Ishikawa (cell line): ENCODE data around the gene TSHZ3.

Experiments
- CEBPB ChIP-seq: IDR thresholded peaks from 2 replicates; pipeline ENCODE4 v1.6.1; 2012
- CREB1 ChIP-seq: IDR thresholded peaks from 2 replicates; pipeline ENCODE4 v1.6.1; 2012; ENCODE audit warnings: low read depth
- EGR1 ChIP-seq: IDR thresholded peaks from 2 replicates; pipeline ENCODE4 v1.6.1; 2012
- EP300 ChIP-seq: IDR thresholded peaks from 2 replicates; pipeline ENCODE4 v1.6.1; 2012; ENCODE audit warnings: borderline replicate concordance
- FOXM1 ChIP-seq: IDR thresholded peaks from 2 replicates; pipeline ENCODE4 v1.6.1; 2012; ENCODE audit warnings: low read depth, borderline replicate concordance
- NFIC ChIP-seq: IDR thresholded peaks from 2 replicates; pipeline ENCODE4 v1.6.1; 2012
- RAD21 ChIP-seq: IDR thresholded peaks from 2 replicates; pipeline ENCODE4 v1.6.1; 2012; ENCODE audit warnings: low read depth
- TAF1 ChIP-seq: IDR thresholded peaks from 2 replicates; pipeline ENCODE4 v1.6.1; 2012; ENCODE audit warnings: low read depth, mild to moderate bottlenecking
- TCF12 ChIP-seq: IDR thresholded peaks from 2 replicates; pipeline ENCODE4 v1.6.1; 2012; ENCODE audit warnings: low read depth
- TEAD4 ChIP-seq: IDR thresholded peaks from 2 replicates; pipeline ENCODE4 v1.6.1; 2012
- YY1 ChIP-seq: IDR thresholded peaks from 2 replicates; pipeline ENCODE4 v1.6.1; 2012; ENCODE audit warnings: low read depth
- ZBTB7A ChIP-seq: IDR thresholded peaks from 2 replicates; pipeline ENCODE4 v1.6.1; 2012; ENCODE audit warnings: low read depth
- TF ChIP-seq, protein P1 (sequence below): IDR thresholded peaks from 2 replicates; pipeline ENCODE4 v1.6.1; 2012
- TF ChIP-seq, protein P2 (sequence below): IDR thresholded peaks from 2 replicates; pipeline ENCODE4 v1.6.1; 2012; ENCODE audit warnings: low read depth, mild to moderate bottlenecking
- TF ChIP-seq, protein P3 (sequence below): IDR thresholded peaks from 2 replicates; pipeline ENCODE4 v1.6.1; 2012

TSHZ3 gene

DNA sequence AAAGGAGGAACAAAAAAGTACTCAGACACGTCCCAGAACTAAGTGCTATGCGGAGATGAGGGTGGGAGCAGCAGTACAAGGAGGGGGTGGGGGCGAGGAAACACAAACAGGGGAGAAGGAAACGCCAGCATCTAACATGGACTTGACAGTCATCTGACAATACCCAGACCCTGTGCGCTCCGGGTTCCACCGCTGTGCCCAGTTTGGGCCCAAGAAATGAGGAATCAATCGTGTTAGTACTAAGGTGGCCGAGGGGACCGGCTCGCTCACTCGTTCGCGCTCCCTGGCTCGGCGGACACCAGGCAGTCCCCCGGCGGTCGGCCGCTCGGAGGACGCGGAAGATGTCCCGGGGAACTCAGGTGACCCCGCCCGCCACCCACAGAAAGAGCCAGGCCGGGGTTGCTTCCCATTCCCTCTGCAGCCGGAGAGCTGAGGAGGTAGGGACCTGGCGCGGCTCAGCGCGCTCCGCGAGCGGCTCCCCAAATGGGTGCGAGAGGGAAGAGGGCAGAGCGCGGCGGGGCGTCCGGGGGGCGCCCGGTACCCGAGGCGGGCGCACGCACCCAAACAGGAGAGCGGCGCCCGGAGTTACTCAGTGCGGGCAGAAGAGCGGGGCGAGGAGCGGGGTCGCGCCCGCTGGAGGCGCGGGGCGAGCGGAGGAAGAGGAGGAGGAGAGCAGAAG lies 616 bp downstream of the TSHZ3 start:
- TF ChIP-seq CREB1 (no peak), EP300 (no peak), TCF12 (no peak), YY1 (no peak), NFIC (no peak), EGR1 (no peak), FOXM1 (no peak), CEBPB (no peak), TEAD4 (no peak), ZBTB7A (no peak), RAD21 (no peak), TAF1 (no peak)
- TF ChIP-seq, protein P1, sequence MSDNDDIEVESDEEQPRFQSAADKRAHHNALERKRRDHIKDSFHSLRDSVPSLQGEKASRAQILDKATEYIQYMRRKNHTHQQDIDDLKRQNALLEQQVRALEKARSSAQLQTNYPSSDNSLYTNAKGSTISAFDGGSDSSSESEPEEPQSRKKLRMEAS, result no peak
- TF ChIP-seq, protein P2, sequence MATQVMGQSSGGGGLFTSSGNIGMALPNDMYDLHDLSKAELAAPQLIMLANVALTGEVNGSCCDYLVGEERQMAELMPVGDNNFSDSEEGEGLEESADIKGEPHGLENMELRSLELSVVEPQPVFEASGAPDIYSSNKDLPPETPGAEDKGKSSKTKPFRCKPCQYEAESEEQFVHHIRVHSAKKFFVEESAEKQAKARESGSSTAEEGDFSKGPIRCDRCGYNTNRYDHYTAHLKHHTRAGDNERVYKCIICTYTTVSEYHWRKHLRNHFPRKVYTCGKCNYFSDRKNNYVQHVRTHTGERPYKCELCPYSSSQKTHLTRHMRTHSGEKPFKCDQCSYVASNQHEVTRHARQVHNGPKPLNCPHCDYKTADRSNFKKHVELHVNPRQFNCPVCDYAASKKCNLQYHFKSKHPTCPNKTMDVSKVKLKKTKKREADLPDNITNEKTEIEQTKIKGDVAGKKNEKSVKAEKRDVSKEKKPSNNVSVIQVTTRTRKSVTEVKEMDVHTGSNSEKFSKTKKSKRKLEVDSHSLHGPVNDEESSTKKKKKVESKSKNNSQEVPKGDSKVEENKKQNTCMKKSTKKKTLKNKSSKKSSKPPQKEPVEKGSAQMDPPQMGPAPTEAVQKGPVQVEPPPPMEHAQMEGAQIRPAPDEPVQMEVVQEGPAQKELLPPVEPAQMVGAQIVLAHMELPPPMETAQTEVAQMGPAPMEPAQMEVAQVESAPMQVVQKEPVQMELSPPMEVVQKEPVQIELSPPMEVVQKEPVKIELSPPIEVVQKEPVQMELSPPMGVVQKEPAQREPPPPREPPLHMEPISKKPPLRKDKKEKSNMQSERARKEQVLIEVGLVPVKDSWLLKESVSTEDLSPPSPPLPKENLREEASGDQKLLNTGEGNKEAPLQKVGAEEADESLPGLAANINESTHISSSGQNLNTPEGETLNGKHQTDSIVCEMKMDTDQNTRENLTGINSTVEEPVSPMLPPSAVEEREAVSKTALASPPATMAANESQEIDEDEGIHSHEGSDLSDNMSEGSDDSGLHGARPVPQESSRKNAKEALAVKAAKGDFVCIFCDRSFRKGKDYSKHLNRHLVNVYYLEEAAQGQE, result no peak
- TF ChIP-seq, protein P3, sequence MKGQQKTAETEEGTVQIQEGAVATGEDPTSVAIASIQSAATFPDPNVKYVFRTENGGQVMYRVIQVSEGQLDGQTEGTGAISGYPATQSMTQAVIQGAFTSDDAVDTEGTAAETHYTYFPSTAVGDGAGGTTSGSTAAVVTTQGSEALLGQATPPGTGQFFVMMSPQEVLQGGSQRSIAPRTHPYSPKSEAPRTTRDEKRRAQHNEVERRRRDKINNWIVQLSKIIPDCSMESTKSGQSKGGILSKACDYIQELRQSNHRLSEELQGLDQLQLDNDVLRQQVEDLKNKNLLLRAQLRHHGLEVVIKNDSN, result no peak

DNA sequence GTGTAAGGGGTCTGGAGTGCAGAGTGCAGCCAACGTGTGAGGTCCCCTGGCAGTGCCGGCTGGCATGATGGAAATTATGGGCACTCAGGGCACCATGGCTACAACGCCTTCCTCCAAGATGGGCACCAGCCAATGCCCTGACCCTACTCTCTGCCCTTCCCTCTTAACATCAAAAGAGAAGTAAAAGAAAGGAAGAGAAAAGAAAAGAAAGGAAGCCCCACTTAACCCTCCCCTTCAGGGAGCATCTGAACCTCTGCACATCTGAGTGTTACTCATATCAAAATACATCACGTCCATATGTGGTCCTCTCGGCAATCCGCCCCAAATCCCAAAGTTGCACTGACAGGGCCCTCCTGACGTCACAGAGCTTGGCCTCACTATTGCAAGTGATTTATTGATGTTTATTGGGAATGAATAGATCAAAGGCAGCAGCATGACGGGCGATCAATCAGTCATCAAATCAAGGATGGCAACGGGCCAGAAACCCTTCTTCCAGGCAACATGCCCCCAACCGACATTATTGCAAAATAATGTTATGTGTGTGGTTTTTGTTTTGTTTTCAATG lies 1.3 kb downstream of the TSHZ3 start:
- TF ChIP-seq, protein P3, result no peak
- TF ChIP-seq CREB1 (no peak), YY1 (no peak), EP300 (no peak), TCF12 (no peak), FOXM1 (no peak), TAF1 (no peak), TEAD4 (no peak), NFIC (no peak), RAD21 (no peak)
- TF ChIP-seq, protein P1, result no peak

DNA sequence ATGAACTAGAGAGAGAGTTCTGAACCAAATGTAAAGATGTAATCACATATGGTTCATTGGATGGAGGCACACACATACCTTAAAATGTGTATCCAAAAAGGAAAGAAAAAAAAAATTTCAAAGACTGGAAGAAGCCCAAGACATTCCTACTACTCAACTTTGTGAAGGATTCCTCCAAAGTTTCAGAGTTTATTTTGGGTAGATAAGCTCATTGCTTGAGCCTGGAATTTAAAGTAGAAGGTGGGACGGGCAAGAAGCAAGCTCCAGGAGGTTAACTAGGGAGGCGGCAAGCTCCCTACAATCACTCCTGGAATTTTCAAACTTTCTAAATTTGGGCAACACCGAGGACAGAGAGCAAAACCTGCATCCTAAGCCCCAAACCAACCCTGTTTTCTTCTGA lies 1.9 kb downstream of the TSHZ3 start:
- no peak for TF ChIP-seq RAD21
- TF ChIP-seq, protein P2, result no peak
- TF ChIP-seq ZBTB7A, result no peak
- no peak for TF ChIP-seq EP300
- no peak for TF ChIP-seq FOXM1
- no peak for TF ChIP-seq TEAD4
- TF ChIP-seq, protein P3, result no peak
- TF ChIP-seq TCF12, result no peak
- TF ChIP-seq NFIC, result no peak
- no peak for TF ChIP-seq YY1
- no peak for TF ChIP-seq TAF1
- TF ChIP-seq, protein P1, result no peak
- no peak for TF ChIP-seq CREB1
- TF ChIP-seq EGR1, result no peak
- no peak for TF ChIP-seq CEBPB

DNA sequence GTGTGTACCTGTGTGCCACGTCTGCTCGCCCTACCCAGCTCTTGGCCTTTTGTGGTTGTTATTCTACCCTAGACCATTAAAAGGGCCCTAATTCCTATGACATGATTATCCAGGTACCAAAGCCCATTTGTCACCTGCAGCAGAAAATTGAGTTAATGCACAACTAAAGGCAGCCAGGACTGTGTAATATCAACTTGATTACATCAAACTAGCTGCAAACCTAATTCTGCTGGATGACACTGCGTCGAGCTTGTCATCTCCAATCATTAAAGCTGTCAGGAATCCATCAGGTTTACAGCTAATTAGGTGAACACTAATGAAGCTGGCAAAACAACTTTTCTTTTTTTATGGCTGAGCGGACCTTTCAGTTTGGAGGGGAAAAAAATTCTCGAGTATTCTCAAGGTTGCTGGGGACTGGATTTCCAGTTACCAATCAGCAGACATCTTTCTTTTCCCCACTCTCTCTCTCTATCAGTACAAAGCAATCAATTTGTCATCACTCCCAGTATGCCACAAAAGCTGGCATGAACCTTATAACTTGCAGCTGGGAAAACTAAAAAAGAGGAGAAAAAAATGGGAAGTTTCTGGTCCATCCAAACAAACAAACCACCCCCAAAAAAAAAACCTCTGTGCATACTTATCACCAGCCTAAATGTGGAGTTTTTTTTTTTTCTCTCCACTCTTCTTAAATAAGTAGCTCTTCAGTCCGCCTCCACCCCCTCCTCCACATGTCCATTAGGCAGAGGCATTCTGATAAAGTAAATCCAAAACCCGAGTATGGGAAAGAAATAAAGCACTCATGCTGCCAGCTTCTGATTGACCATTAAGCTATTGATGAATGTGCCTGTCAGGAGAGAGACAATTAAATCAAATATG lies 2.8 kb downstream of the TSHZ3 start:
- TF ChIP-seq RAD21 (no peak), TAF1 (no peak), YY1 (no peak), CREB1 (no peak), TCF12 (no peak), NFIC (no peak), TEAD4 (no peak), ZBTB7A (no peak)
- TF ChIP-seq, protein P1, result no peak
- TF ChIP-seq, protein P3, result no peak
